Caco-2 (cell line): ENCODE measurements around the gene PRX. TPM values are rescaled to one million over a fixed set of nuclear protein-coding genes. Genes with fewer than 3 reads are reported as not detected.

Experiments
- BruUV-seq: library from RNA; stranded (reverse); fragments of 400-500 nt; replicated peaks from 2 replicates; lab custom pipeline; 2021; lab: Mats Ljungman, UMichigan
- CTCF ChIA-PET: fragments of 300-600 bp; sonication (Branson Sonifier 250); formaldehyde crosslinking; loops from one replicate; lab custom pipeline; 2022; ENCODE audit warnings: antibody characterized with exemption; lab: Charles Lee
- POLR2A ChIA-PET: fragments of 300-600 bp; sonication (Branson Sonifier 250); formaldehyde crosslinking; loops from one replicate; lab custom pipeline; 2022; ENCODE audit warnings: antibody characterized with exemption; lab: Charles Lee
- DNase-seq, 2 experiments: peaks; one replicate each; pipeline versions ENCODE4 v3.0.0 to v3.0.0-alpha.2; 2020 to 2022
- H3K27me3 ChIP-seq: replicated peaks from 2 replicates; pipeline ENCODE4 v1.6.0; 2011; ENCODE audit warnings: low read length; ENCODE audit not compliant: control insufficient read depth, insufficient read depth
- H3K36me3 ChIP-seq: 2 replicates; pipeline ENCODE4 v1.5.1; 2011; ENCODE audit warnings: low read length; ENCODE audit not compliant: control insufficient read depth, insufficient read depth
- H3K4me1 ChIP-seq: fragments of 250-450 bp; sonication (Bioruptor Pico); 2 replicates; pipeline ENCODE4 v1.5.1; 2020; ENCODE audit warnings: mild to moderate bottlenecking
- H3K4me3 ChIP-seq: 2 replicates; pipeline ENCODE4 v1.5.1; 2011; ENCODE audit warnings: low read depth, mild to moderate bottlenecking, control low read depth, low read length
- H3K9me3 ChIP-seq: fragments of 250-450 bp; sonication (Bioruptor Pico); 2 replicates; pipeline ENCODE4 v1.5.1; 2020; ENCODE audit warnings: mild to moderate bottlenecking, moderate library complexity
- H3K27ac Mint-ChIP-seq: one replicate; pipeline ENCODE4 v1.8.0; 2022; ENCODE audit warnings: mixed read lengths; ENCODE audit not compliant: unreplicated experiment
- H3K27me3 Mint-ChIP-seq: one replicate; pipeline ENCODE4 v1.8.0; 2022; ENCODE audit warnings: mixed read lengths; ENCODE audit not compliant: insufficient read depth, unreplicated experiment
- H3K36me3 Mint-ChIP-seq: one replicate; pipeline ENCODE4 v1.8.0; 2022; ENCODE audit warnings: mild to moderate bottlenecking, mixed read lengths; ENCODE audit not compliant: insufficient read depth, unreplicated experiment
- H3K4me1 Mint-ChIP-seq: one replicate; pipeline ENCODE4 v1.8.0; 2022; ENCODE audit warnings: low read depth, mixed read lengths; ENCODE audit not compliant: unreplicated experiment
- H3K4me3 Mint-ChIP-seq: one replicate; pipeline ENCODE4 v1.8.0; 2022; ENCODE audit warnings: mild to moderate bottlenecking, moderate library complexity, mixed read lengths; ENCODE audit not compliant: unreplicated experiment
- H3K9me3 Mint-ChIP-seq: one replicate; pipeline ENCODE4 v1.8.0; 2022; ENCODE audit warnings: mixed read lengths; ENCODE audit not compliant: unreplicated experiment
- CTCF ChIP-seq, 2 experiments: fragments of 200-600 bp in 1 of 2; IDR thresholded peaks; 1 replicate in 1 of 2; 2 replicates in 1 of 2; pipeline versions ENCODE4 v1.5.1 to v1.8.0; 2011 to 2022; ENCODE audit warnings: antibody characterized with exemption in 1 of 2, control low read depth in 1 of 2, inconsistent platforms in 1 of 2, low read depth in 1 of 2, low read length in 1 of 2, mild to moderate bottlenecking in 1 of 2, moderate library complexity in 1 of 2; ENCODE audit not compliant: insufficient read depth in 1 of 2, severe bottlenecking in 1 of 2, unreplicated experiment in 1 of 2
- intact Hi-C: fragments of 100-400 bp; cut with micrococcal nuclease; formaldehyde crosslinking; loops from one replicate; pipeline ENCODE4 v1.10.0; 2022; ENCODE audit not compliant: unreplicated experiment
- total RNA-seq: library from RNA; stranded (reverse); gene quantifications from 2 replicates; pipeline ENCODE4 v1.2.3, GENCODE V29; 2022

Gene PRX
- total RNA-seq, 1 experiment from 2014 or later = 2.5 TPM

- POLR2A ChIA-PET = no interaction called here
- no peaks in the 10 kb centered on the region for H3K27me3 Mint-ChIP-seq
- Histone ChIP-seq H3K4me3 (no peak overlapping the region), H3K36me3 (no peaks in the 10 kb centered on the region), H3K4me1 (no peaks in the 10 kb centered on the region), H3K27me3 (no peaks in the 10 kb centered on the region), H3K9me3 (no peaks in the 10 kb centered on the region)
- no peaks in the 10 kb centered on the region for H3K36me3 Mint-ChIP-seq
- intact Hi-C loops = no loop called here
- no peaks in the 10 kb centered on the region for H3K9me3 Mint-ChIP-seq
- CTCF ChIA-PET = no interaction called here
- no peaks in the 10 kb centered on the region for H3K4me1 Mint-ChIP-seq
- BruUV-seq = no TSS peak
- no peak overlapping the region for H3K27ac Mint-ChIP-seq
- no peak for DNase-seq
- H3K4me3 Mint-ChIP-seq = no peak overlapping the region
- TF ChIP-seq CTCF (IDR thresholded peaks at IDR 0.05; ENCODE audit: insufficient read depth in 1 of 2, low read depth in 1 of 2, low read length in 1 of 2, severe bottlenecking in 1 of 2, unreplicated experiment in 1 of 2) = no peak
Measured at GRCh38 chr19:40379446-40380198, 33.6 kb downstream of the PRX start.

GRCh38 chr19:40378509-40378908 lies 34.7 kb downstream of the PRX start:
- no peaks in the 10 kb centered on the region for H3K4me1 Mint-ChIP-seq
- no peak for TF ChIP-seq CTCF (IDR thresholded peaks at IDR 0.05; ENCODE audit: insufficient read depth in 1 of 2, low read depth in 1 of 2, low read length in 1 of 2, severe bottlenecking in 1 of 2, unreplicated experiment in 1 of 2)
- H3K36me3 Mint-ChIP-seq = no peaks in the 10 kb centered on the region
- no peak overlapping the region for H3K4me3 Mint-ChIP-seq
- ChIA-PET CTCF (no interaction called here), POLR2A (no interaction called here)
- no peaks in the 10 kb centered on the region for H3K4me1 ChIP-seq
- no peak for DNase-seq
- H3K4me3 ChIP-seq = no peak overlapping the region
- H3K9me3 ChIP-seq = no peaks in the 10 kb centered on the region
- no peaks in the 10 kb centered on the region for H3K9me3 Mint-ChIP-seq
- no peaks in the 10 kb centered on the region for H3K36me3 ChIP-seq
- H3K27ac Mint-ChIP-seq = no peak overlapping the region
- H3K27me3 ChIP-seq = no peaks in the 10 kb centered on the region
- no TSS peak for BruUV-seq
- intact Hi-C loops = no loop called here
- H3K27me3 Mint-ChIP-seq = no peaks in the 10 kb centered on the region

- DNase-seq = no peak
- no peaks in the 10 kb centered on the region for H3K27me3 ChIP-seq
- no peaks in the 10 kb centered on the region for H3K27me3 Mint-ChIP-seq
- H3K36me3 Mint-ChIP-seq = no peaks in the 10 kb centered on the region
- H3K9me3 ChIP-seq = no peaks in the 10 kb centered on the region
- H3K4me3 Mint-ChIP-seq = no peak overlapping the region
- H3K4me3 ChIP-seq = no peak overlapping the region
- BruUV-seq = TSS peak; percentile 59
- H3K36me3 ChIP-seq = no peaks in the 10 kb centered on the region
- ChIA-PET CTCF (no interaction called here), POLR2A (no interaction called here)
- no peak for TF ChIP-seq CTCF (IDR thresholded peaks at IDR 0.05; ENCODE audit: insufficient read depth in 1 of 2, low read depth in 1 of 2, low read length in 1 of 2, severe bottlenecking in 1 of 2, unreplicated experiment in 1 of 2)
- H3K4me1 Mint-ChIP-seq = no peaks in the 10 kb centered on the region
- H3K4me1 ChIP-seq = no peaks in the 10 kb centered on the region
- no peaks in the 10 kb centered on the region for H3K9me3 Mint-ChIP-seq
- intact Hi-C loops = no loop called here
- H3K27ac Mint-ChIP-seq = no peak overlapping the region
Measured at GRCh38 chr19:40377876-40378385, 35.2 kb downstream of the PRX start.
